ENCODE measurements around the gene UBE4A.

Gene UBE4A

GRCh38 chr11:118314988-118315411 is 44.4 kb upstream of the UBE4A start:
- no peak overlapping the region for H3K4me3 ChIP-seq (ENCODE audit: low read length)
- no peak for TF ChIP-seq CTCF (conservative IDR thresholded peaks at IDR 0.05; ENCODE audit: low read length)
- DNase-seq (ENCODE audit: low read depth), result no peak

GRCh38 chr11:118318124-118318523 is 41.3 kb upstream of the UBE4A start:
- DNase-seq (ENCODE audit: low read depth), result no peak
- H3K4me3 ChIP-seq (ENCODE audit: low read length), result no peak overlapping the region
- TF ChIP-seq CTCF (conservative IDR thresholded peaks at IDR 0.05; ENCODE audit: low read length), result no peak

GRCh38 chr11:118318581-118319336 is 40.6 kb upstream of the UBE4A start:
- no peak for DNase-seq (ENCODE audit: low read depth)
- no peak for TF ChIP-seq CTCF (conservative IDR thresholded peaks at IDR 0.05; ENCODE audit: low read length)
- H3K4me3 ChIP-seq (ENCODE audit: low read length), result no peak overlapping the region

GRCh38 chr11:118319337-118319707 is 40.1 kb upstream of the UBE4A start:
- no peak overlapping the region for H3K4me3 ChIP-seq (ENCODE audit: low read length)
- TF ChIP-seq CTCF (conservative IDR thresholded peaks at IDR 0.05; ENCODE audit: low read length), result no peak
- DNase-seq (ENCODE audit: low read depth), result no peak

GRCh38 chr11:118320515-118320914 is 38.9 kb upstream of the UBE4A start:
- no peak for DNase-seq (ENCODE audit: low read depth)
- TF ChIP-seq CTCF (conservative IDR thresholded peaks at IDR 0.05; ENCODE audit: low read length), result no peak
- no peak overlapping the region for H3K4me3 ChIP-seq (ENCODE audit: low read length)

- no peak overlapping the region for H3K4me3 ChIP-seq (ENCODE audit: low read length)
- DNase-seq (ENCODE audit: low read depth), result no peak
- no peak for TF ChIP-seq CTCF (conservative IDR thresholded peaks at IDR 0.05; ENCODE audit: low read length)
These were observed 37.9 kb upstream of the UBE4A start for GRCh38 chr11:118321386-118322082.

- no peak for DNase-seq (ENCODE audit: low read depth)
- no peak for TF ChIP-seq CTCF (conservative IDR thresholded peaks at IDR 0.05; ENCODE audit: low read length)
- H3K4me3 ChIP-seq (ENCODE audit: low read length), result no peak overlapping the region
These were observed 36.7 kb upstream of the UBE4A start for GRCh38 chr11:118322721-118323120.

Measured in AG10803 (cell line).